ENCODE data around the gene ABCA7. TPM values are rescaled to one million over a fixed set of nuclear protein-coding genes. Genes with fewer than 3 reads are reported as not detected.
A peak's percentile ranks its signal among the peaks of the same experiment; 100 is the strongest.

The ABCA7 gene
- total and polyA plus RNA-seq, 2 of the 13 experiments (the other 11 are each of a cell fraction or from before 2014, with no cell fraction given), result 4.4 to 32.4 TPM

DNA sequence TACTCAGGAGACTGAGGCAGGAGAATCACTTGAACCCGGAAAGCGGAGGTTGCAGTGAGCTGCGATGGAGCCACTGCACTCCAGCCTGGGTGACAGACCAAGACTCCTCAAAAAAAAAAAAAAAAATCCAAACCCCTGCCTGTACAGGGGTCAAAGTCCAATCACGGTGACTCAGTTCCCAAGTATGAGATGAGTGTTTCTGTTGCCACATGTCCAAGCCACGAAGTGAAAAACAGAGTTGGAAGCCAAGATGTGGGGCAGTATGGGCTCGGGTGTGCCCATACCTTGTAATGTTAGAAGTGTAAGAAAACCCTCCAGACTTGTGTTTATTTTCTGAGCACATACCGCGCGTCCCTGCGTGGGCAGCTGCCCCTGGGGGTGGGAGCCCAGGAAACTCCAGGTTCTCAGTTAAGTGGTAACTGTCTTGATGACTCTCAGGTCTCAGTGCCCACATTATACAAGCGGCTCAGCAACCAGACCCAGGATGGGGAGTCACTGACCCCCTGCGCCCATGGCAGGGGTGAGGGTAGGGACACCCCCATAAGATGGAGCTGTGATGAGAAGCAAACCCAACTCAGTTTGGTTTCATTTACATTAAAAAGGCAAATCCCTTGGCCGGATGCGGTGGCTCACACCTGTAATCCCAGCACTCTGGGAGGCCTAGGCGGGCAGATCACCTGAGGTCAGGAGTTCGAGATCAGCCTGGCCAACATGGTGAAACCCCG is 62.7 kb downstream of the ABCA7 start (continued):
- TF ChIP-seq, protein P1, sequence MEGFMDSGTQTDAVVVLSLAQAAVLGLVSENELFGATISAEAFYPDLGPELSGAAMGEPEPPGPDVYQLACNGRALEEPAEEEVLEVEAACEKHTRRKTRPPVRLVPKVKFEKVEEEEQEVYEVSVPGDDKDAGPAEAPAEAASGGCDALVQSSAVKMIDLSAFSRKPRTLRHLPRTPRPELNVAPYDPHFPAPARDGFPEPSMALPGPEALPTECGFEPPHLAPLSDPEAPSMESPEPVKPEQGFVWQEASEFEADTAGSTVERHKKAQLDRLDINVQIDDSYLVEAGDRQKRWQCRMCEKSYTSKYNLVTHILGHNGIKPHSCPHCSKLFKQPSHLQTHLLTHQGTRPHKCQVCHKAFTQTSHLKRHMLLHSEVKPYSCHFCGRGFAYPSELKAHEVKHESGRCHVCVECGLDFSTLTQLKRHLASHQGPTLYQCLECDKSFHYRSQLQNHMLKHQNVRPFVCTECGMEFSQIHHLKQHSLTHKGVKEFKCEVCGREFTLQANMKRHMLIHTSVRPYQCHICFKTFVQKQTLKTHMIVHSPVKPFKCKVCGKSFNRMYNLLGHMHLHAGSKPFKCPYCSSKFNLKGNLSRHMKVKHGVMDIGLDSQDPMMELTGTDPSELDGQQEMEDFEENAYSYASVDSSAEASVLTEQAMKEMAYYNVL (CRISPR knock-in tag; IDR thresholded peaks at IDR 0.05; ENCODE audit: borderline replicate concordance), result 0 out of 2 replicates have a peak, but pooled peaks have one; percentile 13
- TF ChIP-seq ZNF670 (CRISPR knock-in tag; IDR thresholded peaks at IDR 0.05; ENCODE audit: borderline replicate concordance) (no peak), ZNF136 (CRISPR knock-in tag; IDR thresholded peaks at IDR 0.05; ENCODE audit: low read depth) (no peak), ZNF530 (CRISPR knock-in tag; IDR thresholded peaks at IDR 0.05; ENCODE audit: low read depth) (no peak), SMAD9 (CRISPR knock-in tag; IDR thresholded peaks at IDR 0.05) (0 out of 2 replicates have a peak, but pooled peaks have one; percentile 49), ZNF747 (CRISPR knock-in tag; IDR thresholded peaks at IDR 0.05; ENCODE audit: borderline replicate concordance) (0 out of 2 replicates have a peak, but pooled peaks have one; percentile 11), XBP1 (CRISPR knock-in tag; IDR thresholded peaks at IDR 0.05) (no peak)
- TF ChIP-seq, protein P2, sequence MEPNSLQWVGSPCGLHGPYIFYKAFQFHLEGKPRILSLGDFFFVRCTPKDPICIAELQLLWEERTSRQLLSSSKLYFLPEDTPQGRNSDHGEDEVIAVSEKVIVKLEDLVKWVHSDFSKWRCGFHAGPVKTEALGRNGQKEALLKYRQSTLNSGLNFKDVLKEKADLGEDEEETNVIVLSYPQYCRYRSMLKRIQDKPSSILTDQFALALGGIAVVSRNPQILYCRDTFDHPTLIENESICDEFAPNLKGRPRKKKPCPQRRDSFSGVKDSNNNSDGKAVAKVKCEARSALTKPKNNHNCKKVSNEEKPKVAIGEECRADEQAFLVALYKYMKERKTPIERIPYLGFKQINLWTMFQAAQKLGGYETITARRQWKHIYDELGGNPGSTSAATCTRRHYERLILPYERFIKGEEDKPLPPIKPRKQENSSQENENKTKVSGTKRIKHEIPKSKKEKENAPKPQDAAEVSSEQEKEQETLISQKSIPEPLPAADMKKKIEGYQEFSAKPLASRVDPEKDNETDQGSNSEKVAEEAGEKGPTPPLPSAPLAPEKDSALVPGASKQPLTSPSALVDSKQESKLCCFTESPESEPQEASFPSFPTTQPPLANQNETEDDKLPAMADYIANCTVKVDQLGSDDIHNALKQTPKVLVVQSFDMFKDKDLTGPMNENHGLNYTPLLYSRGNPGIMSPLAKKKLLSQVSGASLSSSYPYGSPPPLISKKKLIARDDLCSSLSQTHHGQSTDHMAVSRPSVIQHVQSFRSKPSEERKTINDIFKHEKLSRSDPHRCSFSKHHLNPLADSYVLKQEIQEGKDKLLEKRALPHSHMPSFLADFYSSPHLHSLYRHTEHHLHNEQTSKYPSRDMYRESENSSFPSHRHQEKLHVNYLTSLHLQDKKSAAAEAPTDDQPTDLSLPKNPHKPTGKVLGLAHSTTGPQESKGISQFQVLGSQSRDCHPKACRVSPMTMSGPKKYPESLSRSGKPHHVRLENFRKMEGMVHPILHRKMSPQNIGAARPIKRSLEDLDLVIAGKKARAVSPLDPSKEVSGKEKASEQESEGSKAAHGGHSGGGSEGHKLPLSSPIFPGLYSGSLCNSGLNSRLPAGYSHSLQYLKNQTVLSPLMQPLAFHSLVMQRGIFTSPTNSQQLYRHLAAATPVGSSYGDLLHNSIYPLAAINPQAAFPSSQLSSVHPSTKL (CRISPR knock-in tag; IDR thresholded peaks at IDR 0.05), result peak; percentile 43; the same call in 1 of the 2 replicates
- TF ChIP-seq, protein P3, sequence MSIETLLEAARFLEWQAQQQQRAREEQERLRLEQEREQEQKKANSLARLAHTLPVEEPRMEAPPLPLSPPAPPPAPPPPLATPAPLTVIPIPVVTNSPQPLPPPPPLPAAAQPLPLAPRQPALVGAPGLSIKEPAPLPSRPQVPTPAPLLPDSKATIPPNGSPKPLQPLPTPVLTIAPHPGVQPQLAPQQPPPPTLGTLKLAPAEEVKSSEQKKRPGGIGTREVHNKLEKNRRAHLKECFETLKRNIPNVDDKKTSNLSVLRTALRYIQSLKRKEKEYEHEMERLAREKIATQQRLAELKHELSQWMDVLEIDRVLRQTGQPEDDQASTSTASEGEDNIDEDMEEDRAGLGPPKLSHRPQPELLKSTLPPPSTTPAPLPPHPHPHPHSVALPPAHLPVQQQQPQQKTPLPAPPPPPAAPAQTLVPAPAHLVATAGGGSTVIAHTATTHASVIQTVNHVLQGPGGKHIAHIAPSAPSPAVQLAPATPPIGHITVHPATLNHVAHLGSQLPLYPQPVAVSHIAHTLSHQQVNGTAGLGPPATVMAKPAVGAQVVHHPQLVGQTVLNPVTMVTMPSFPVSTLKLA (IDR thresholded peaks at IDR 0.05), result peak; percentile 53
- TF ChIP-seq, protein P4, sequence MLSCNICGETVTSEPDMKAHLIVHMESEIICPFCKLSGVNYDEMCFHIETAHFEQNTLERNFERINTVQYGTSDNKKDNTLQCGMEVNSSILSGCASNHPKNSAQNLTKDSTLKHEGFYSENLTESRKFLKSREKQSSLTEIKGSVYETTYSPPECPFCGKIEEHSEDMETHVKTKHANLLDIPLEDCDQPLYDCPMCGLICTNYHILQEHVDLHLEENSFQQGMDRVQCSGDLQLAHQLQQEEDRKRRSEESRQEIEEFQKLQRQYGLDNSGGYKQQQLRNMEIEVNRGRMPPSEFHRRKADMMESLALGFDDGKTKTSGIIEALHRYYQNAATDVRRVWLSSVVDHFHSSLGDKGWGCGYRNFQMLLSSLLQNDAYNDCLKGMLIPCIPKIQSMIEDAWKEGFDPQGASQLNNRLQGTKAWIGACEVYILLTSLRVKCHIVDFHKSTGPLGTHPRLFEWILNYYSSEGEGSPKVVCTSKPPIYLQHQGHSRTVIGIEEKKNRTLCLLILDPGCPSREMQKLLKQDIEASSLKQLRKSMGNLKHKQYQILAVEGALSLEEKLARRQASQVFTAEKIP (CRISPR knock-in tag; IDR thresholded peaks at IDR 0.05; ENCODE audit: borderline replicate concordance), result no peak
- TF ChIP-seq, protein P5, sequence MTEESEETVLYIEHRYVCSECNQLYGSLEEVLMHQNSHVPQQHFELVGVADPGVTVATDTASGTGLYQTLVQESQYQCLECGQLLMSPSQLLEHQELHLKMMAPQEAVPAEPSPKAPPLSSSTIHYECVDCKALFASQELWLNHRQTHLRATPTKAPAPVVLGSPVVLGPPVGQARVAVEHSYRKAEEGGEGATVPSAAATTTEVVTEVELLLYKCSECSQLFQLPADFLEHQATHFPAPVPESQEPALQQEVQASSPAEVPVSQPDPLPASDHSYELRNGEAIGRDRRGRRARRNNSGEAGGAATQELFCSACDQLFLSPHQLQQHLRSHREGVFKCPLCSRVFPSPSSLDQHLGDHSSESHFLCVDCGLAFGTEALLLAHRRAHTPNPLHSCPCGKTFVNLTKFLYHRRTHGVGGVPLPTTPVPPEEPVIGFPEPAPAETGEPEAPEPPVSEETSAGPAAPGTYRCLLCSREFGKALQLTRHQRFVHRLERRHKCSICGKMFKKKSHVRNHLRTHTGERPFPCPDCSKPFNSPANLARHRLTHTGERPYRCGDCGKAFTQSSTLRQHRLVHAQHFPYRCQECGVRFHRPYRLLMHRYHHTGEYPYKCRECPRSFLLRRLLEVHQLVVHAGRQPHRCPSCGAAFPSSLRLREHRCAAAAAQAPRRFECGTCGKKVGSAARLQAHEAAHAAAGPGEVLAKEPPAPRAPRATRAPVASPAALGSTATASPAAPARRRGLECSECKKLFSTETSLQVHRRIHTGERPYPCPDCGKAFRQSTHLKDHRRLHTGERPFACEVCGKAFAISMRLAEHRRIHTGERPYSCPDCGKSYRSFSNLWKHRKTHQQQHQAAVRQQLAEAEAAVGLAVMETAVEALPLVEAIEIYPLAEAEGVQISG (CRISPR knock-in tag; IDR thresholded peaks at IDR 0.05), result no peak
- TF ChIP-seq, protein P6, sequence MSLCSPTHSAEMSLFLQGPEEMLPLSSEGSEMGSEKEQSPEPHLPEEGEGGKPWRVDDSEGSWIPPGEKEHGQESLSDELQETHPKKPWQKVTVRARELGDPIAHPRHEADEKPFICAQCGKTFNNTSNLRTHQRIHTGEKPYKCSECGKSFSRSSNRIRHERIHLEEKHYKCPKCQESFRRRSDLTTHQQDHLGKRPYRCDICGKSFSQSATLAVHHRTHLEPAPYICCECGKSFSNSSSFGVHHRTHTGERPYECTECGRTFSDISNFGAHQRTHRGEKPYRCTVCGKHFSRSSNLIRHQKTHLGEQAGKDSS (CRISPR knock-in tag; IDR thresholded peaks at IDR 0.05; ENCODE audit: borderline replicate concordance, low read depth), result no peak

All from HepG2 (cell line).